Activated T-cell treated with anti-CD3 and anti-CD28 coated beads, Interleukin-2, amount 50 U/mL, for 48 hours (primary cell): ENCODE results near the gene ATG9B.
A peak's percentile ranks its signal among the peaks of the same experiment; 100 is the strongest.
"Not testable (repeated sequence)": the region's sequence is repeated elsewhere in the genome, so short reads cannot be mapped to it uniquely, and the experiment has no call there.

Source experiments
- DNase-seq, 2 experiments: peaks; one replicate each; pipeline ENCODE4 v3.0.0-alpha.2; 2020

Gene ATG9B

DNA sequence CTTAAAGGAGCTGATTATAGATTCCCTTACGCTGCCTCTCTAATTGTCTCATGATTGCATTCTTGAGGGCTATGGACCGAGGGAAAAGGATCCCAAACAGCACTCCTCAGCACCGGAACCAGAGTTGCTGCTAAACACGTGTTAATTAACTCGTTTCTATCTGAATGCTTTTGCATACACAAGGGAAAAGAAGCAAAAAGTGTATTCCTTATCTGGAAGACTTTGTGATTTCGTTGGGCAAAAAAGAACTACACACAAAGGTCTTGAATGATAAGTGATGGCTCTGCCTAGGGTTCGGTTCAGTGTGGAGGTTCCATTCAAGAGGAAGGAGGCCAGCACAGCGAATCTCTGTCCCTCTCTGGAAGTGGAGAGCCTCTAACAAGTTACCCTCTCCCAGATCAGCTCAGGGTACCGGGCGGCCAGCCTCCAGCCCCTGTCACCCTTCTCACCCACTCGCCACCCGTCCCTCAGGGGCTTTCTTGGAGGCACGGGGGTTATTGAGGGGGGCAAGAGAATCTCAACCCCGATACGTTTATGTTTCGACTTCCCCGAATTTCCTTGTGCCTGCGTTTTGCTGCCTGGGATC, 34.6 kb upstream of the ATG9B start:
- DNase-seq, result peak in 1 of 2 experiments; percentile 62

DNA sequence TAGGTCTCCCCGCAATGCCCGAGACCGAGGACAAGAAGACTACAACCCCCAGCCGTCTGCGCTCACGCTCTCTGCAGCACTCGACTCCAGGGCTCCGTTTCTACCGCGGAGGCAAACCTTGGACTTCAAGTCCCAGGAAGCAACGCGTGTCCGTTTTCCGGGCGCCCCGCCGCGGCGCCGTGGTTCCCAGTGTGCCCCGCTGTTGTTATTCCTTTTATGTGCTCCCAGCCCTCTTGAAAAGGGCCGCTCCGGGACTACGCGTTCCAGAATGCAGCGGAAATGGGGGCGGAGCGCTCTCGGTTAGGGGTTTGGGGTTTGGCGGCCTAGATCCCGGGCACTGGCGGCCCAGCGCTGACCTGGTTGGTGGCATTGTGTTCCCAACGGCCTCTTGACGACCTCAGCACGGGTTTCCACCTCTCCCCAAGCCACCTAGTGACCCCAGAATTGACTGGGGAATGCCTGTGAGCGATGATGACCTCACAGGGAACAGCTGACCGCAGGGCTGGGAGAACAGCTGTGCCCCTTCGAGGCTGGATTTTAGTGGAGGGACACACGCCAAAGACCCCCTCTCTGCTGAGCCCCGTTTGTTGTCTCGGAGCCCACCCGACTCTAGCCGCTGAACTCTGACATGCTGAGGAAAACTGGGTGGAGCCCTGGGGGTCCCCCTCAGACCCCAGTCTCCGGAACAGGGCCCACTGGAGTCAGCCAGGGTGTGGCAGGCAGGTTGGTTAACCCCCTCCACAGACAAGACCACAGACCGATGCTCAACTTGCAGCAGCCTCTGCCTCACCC, 33.9 kb upstream of the ATG9B start:
- peak; percentile 97 for DNase-seq

DNA sequence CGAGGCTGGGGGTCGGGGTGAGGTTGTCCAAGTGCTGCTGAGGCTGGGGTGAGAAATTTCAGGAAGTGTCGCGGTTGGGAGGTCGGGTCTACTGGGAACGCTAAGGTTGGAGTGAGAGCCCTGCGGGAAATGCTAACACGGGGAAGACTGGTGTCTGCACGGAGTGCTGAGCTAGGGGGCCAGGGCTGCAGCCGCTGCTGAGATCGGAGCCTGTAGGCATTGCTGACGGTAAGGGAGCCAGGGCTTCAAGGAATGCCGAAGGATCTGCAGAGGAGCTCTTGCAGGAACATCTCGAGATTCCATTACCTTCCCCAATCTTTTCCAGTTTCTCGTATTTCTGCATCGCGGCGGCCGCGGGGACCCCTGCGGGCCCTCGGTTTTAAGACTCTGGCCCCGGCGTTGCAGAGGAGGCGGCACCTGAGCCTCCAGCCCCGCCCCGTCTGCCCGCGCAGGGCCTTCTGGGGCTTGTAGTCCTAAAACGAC, 33.3 kb upstream of the ATG9B start, which contains the start of gene CDK5:
TSS of gene CDK5 (minus strand) at position 392 of the 483 bp plus-strand sequence. CDS start at position 343, 49 bp downstream.
- no peak for DNase-seq

DNA sequence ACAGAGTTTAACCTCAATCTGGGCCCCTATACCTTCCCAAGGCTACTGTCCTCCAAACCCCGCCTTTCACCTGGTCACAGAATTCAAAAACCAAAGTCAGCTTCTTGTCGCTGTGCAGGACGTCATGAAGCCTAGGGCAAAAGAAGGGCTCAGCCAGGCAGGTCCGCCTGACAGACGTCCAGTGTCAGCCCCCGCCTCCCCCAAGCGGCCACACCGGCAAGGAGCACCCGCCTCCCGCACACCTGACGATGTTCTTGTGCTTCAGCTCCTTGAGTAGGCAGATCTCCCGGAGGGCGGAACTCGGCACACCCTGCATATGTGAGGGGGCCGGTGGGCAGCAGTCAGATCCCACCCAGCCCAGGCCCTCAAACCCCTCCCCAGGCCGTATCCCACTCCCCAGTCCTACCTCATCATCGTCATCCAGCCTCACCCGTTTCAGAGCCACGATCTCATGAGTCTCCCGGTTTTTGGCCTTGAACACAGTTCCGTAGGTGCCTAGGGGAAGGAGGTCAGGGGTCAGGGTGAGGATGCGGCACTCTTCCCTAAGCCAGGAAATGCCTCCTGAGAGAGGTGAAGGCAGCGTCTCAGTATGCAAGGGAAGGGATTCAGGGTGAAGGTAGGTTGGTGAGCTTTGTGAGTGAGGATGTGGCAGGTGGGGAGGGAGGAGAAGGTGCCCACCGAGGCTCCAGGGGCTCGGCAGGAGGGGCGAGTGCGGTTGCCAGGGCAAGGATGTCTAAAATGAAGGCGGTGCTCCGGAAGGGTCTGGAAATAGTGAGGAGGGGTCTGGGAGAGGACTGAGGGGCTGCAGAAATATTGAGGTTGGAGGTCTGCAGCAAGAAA, 32.6 kb upstream of the ATG9B start:
- no peak for DNase-seq

DNA sequence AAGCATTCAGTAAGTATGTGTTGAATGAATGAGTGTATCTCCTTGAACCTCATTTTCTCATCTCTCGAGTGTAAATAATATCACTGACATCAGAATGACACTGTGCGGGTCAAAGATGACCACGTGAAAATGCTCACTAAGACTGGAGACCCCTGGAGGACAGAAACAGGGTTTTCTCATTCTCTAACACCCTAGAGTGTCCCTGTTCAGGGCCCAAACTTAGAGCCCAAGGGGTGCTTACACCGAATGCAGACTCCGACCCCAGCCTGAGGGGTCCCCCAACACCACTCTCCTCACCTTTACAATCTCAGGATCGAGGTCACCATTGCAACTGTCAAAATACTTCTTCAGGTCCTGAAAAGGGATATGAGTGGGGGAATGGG, 32.0 kb upstream of the ATG9B start:
- DNase-seq, result no peak

DNA sequence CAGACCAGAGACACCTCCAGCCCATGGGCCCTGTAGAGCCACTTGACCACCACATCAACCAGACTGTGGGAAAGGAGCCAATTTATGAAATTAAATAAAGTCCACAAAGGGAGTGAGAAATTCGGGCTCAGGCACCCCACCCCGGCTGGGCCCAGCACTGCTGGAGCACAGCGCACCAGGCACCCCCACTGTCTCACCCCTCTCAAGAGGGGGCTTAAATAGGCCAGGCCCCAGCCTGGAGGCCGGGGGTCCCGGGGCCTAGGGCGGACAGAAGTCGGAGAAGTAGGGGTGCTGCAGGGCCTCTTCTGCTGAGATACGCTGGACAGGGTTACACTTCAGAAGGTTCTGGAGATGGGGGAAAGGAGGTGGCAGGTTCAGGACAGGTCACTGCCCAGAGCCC, 29.5 kb upstream of the ATG9B start:
- no peak for DNase-seq

DNA sequence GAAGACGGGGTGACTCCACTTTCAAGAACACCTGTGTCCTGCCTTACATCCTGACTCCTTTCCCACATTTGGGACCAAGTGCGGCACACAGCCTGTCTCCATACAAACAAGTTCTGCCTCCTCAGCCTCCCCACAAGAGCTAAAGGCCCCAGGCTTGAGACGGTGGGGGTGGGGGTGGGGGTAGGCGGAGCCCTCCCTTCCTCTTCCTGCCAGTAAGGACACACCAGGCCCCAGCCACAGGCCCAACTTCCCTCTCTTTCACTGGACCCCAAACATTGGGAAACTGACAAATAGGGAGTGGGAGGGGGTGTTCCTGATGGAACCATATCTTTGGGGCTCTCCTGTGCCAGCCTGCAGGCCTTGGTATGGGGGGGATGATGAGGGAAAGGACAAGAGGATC, 28.8 kb upstream of the ATG9B start:
- no peak for DNase-seq

DNA sequence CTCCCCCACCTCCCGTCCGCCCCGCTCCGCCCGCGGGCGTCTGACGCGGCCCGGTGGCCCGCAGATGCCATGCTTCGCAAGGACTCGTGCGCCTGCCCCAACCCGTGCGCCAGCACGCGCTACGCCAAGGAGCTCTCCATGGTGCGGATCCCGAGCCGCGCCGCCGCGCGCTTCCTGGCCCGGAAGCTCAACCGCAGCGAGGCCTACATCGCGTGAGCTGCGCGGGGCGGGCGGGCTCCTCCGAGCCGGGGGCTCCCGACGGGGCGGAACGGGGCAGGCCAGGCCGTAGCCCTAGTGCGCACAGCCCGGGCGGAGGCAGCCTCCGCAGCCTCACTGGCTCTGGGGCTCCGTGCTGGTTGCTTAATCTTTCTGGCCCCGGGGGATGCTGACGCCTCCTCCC, 26.8 kb upstream of the ATG9B start:
- DNase-seq, result peak; percentile 58 to 68

DNA sequence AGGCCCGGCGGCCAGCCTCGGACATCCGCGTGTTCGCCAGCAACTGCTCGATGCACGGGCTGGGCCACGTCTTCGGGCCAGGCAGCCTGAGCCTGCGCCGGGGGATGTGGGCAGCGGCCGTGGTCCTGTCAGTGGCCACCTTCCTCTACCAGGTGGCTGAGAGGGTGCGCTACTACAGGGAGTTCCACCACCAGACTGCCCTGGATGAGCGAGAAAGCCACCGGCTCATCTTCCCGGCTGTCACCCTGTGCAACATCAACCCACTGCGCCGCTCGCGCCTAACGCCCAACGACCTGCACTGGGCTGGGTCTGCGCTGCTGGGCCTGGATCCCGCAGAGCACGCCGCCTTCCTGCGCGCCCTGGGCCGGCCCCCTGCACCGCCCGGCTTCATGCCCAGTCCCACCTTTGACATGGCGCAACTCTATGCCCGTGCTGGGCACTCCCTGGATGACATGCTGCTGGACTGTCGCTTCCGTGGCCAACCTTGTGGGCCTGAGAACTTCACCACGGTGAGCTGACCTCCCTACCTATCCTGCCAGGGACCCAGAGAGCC, 24.7 kb upstream of the ATG9B start:
- no peak for DNase-seq

DNA sequence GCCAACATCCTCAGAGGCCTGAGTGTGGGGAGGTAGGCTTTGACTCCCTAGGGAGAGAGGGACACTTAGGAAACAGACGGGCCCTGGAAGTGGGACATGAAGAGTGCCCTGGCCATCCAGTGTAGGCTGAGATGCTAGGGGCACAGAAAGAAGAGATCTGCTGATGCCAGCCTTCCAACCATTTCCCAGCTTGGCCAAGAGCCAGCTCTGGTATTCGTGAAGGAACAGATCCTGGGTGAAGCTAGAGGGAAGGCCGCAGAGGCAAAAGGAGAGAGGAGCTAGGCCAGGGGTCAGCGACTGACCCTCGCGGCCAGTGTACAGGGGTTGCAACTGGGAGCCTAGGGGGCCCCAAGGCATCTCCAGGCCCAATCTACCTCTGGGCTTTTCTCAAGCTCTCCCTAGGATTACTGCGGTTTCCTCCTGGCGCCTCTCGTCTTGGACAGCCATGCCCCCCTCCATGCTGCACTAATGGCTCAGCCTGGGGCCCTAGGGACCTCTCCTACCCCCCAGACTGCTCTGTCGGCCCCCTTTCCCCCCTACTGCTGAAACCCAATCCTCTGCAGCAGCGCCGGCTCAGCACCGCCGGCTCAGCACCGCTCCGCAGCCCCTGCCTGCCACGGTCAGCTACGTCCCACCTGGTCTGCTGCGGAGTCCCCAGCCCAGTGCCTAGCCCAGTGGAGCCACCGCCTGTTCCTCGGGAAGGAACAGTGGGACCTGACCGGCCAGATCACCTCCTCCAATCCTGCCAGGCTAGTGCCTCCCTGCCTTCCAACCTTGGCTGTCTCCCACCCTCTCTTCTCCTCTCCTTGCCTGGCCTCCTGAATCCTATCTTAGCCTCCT, 23.9 kb upstream of the ATG9B start, which contains the start of gene ASIC3:
TSS of gene ASIC3 (plus strand) at position 556 of the 840 bp plus-strand sequence. CDS start 355 bp downstream, outside the sequence.
- no peak for DNase-seq

DNA sequence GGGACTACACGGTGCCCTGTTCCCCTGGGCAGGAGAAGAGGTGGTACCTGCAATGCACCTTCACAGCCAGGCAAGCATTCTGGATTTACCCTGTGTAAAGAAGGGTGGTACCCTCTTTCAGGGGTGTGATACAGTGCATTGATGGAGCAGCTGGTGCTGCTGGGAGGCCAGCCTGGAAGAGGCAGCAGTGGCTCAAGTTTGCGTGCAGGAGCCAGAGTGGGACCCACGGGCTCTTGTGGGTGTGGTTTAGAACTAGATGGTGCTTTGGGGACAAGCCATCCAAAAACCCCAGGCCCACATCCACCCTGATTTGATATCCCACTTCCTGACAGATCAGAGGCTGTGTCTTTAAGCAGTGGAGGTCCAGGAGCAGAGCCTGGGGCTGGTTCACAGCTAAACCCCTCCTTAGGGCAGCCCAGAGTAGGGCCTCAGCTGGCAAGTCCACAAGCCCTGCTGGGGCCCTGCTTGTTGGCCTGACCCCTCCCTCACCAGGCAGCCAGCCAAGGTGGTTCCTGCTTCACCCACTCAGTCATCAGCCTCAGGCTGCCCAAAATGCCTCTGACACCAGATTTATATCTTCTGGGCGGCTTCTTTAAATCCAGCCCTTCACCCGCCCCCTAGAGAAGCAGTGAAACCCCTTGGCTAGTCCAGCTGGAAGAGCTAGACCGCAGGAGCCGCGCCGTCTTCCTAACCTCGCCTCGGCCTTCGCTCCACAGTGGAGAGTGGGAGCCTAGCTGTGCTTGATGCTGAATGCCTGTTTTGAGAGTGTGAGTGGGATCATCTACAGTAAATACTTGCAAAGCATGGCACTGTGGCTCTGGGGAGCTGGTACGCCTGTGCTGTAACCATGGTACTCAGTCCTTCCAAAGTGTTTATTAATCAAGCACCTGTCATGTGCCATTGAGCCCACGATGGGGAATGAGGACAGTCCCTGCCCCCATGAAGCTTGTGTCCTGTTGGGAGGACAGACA, 22.6 kb upstream of the ATG9B start:
- DNase-seq, result no peak

DNA sequence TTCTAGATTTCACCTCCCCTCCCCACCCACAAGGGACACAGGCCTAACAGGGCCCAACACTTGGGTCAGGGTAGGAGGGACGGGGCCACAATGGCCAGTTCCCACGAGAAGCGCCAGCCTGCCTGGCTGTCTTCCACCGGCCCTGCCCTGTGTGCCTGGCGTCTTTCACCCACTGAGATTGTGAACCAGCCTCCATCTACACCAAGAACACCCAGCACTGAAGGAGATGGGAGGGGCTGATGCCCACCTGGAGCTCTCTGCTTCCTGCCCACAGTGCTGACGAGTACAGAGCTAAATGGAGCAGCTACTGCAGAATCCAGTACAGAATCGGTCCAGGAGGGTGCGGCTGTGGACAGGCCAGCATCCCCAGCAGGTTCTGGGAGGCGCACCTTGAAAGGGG, 21.7 kb upstream of the ATG9B start:
- no peak for DNase-seq

DNA sequence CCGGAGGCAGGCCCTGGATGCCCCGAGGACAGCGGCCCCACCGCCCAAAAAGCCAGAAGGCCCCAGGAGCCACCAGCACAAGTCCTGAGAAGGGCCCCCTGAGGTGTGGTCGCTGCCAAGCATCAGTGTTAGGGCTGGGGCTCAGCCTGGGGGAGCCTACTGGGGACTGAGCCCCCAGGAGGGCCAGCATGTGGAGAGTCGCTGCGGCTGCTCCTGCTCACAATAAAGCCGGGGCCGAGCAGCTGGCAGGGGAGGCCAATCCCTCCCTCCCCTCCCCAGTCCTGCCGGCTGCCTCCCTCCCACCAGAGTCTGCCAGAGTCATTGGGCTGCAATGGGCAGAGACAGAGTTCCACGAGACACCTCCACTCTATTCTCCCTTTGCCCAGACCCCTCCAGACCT, 21.0 kb upstream of the ATG9B start:
- DNase-seq, result no peak

DNA sequence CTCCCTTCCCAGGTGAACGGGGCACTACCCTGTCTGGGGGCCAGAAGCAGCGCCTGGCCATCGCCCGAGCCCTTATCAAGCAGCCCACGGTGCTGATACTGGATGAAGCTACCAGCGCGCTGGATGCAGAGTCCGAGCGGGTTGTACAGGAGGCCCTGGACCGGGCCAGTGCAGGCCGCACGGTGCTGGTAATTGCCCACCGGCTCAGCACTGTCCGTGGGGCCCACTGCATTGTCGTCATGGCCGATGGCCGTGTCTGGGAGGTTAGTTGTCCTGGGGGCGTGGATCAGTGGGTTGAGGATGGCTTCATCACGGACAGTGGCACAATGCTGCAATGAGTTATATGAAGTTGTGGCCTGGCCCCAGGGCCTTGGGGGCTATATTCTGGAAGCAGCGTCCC, 19.7 kb upstream of the ATG9B start:
- no peak for DNase-seq

DNA sequence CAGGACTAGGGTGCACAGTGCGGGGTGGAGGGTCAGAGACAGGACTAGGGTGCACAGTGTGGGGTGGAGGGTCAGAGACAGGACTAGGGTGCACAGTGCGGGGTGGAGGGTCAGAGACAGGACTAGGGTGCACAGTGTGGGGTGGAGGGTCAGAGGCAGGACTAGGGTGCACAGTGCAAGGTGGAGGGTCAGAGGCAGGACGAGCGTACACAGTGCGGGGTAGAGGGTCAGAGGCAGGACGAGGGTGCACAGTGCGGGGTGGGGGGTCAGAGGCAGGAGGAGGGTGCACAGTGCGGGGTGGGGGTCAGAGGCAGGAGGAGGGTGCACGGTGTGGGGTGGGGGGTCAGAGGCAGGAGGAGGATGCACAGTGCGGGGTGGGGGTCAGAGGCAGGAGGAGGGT, 19.2 kb upstream of the ATG9B start:
- DNase-seq, result not testable (repeated sequence)

DNA sequence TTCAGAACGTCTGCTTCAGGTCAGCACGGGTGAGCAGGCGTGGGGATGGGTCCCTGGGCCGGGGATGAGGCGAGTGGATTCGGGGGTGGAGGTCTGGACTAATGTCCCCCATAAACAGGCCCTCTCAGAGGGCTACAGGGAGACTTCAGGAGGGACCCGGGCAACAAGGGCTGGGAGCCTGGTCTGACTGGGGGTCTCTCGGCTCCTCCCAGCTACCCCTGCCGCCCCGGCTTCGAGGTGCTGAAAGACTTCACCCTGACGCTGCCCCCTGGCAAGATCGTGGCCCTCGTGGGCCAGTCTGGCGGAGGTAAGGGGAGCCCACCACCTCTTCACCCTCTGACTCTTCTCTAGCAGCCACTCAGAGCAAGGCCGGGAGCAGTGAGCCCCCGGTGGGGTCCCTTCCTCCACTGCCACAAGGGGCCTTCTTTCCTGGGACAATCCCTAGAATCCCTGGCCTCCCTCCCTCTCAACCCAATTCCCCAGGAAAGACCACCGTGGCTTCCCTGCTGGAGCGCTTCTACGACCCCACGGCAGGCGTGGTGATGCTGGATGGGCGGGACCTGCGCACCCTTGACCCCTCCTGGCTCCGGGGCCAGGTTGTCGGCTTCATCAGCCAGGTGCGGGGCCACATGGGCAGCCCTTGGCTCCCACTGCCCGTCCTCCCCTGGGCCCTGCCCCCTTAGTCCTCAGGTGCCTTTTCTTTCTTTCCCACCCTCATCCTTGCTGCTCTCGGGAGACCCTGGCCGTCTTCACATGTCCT, 16.5 kb upstream of the ATG9B start:
- DNase-seq, result no peak

DNA sequence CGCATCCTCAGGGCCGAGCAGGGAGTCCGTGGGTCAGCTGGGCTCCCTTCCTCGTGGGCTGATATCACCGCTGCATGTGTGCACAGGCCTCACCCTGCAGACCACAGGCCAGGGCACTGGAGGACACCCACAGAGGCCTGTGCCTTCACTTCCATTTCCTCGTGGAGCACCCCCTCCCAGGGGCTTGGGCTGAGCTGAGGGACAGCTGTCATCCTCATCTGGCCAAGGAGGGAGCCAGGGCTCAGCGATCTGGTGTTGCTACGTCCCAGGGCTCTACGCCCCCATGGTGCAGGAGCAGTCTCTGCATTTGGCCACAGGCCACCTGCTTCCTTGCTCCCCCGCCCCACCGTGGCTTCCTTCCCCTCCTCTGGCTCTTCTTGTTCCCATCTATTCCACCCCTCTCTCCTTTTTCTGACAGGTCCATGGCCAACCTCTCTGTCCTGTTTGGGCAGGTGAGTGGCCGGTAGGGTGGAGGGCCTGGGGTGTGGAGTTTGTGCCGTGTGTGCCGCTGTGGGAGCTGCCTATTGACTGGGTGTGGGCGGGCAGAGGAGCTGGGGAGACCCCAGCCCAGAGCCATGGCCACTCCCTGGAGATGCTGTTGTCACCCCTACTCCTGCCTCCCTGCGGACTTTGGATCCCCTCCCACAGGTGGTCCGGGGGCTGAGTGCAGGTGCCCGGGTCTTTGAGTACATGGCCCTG, 15.7 kb upstream of the ATG9B start:
- DNase-seq, result no peak

DNA sequence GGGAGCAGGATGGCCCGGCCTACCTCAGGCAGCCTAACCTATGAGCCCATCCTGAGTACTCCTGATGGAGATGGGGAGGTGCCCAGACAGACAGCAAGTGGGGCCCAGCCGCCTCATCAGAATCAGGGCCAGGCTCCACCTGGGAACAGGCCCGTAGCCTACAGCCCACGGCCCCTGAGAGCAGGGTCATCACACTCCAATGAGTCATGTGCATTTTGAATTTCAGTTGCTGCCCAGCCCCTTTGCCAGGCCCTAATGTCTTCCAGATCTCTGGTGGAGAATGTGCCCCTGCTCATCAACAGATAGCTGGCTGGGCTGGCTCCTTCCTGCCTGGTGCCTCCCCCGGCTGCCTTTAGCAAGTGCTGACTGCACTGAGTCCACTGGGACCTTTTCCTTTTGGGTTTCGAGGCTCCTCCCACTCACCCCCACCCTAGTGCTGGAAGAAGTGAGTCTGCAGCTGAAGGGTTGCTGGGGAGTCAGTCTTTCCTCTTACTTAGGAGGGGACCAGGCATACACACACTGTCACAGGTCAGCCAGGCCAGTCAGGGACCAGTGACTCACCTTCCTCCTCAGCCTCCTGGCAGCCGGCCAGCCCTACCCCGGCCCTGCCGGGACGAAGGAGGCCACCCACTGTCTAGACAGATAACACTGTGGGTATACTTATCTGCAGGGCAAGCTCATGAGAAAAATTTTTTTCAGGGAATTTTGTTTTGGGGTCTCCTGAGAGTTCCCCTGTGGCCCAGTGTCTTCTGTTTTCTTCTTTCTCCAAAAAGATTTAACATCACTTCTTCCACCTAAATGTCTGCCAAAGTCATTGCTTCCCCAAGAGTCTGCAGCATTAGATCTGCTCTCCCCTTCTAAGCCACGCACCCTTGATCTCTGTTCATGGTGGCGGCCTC, 14.9 kb upstream of the ATG9B start:
- peak; percentile 86 to 88 for DNase-seq
